HEK293T (cell line): Measurements from ENCODE around the gene PKIB.
"Not testable (repeated sequence)": the region's sequence is repeated elsewhere in the genome, so short reads cannot be mapped to it uniquely, and the experiment has no call there.

Source experiments
- CTCF ChIA-PET: fragments of 350-600 bp; formaldehyde crosslinking; extraction: SDS; loops from one replicate; lab custom pipeline; 2021; ENCODE audit warnings: antibody characterized with exemption, inconsistent platforms; lab: Yijun Ruan, JAX
- POLR2A ChIA-PET: fragments of 350-600 bp; formaldehyde crosslinking; extraction: SDS; loops from one replicate; lab custom pipeline; 2020; ENCODE audit warnings: antibody characterized with exemption, inconsistent platforms; lab: Yijun Ruan, JAX
- DNase-seq: peaks from one replicate; pipeline ENCODE4 v3.0.0; 2012; ENCODE audit warnings: mixed read lengths; ENCODE audit errors: extremely low spot score
- ARNT ChIP-seq: fragments of 450-650 bp; IDR thresholded peaks from 2 replicates; pipeline ENCODE4 v1.6.1; 2017; ENCODE audit warnings: mild to moderate bottlenecking
- BHLHE40 ChIP-seq: fragments of 450-650 bp; IDR thresholded peaks from 2 replicates; pipeline ENCODE4 v1.6.1; 2016; ENCODE audit warnings: mild to moderate bottlenecking, moderate library complexity, borderline replicate concordance
- CTBP1 ChIP-seq: fragments of 450-650 bp; IDR thresholded peaks from 2 replicates; pipeline ENCODE4 v1.6.1; 2016; ENCODE audit warnings: borderline replicate concordance
- ELF4 ChIP-seq: fragments of 450-650 bp; IDR thresholded peaks from 2 replicates; pipeline ENCODE4 v1.6.1; 2017; ENCODE audit warnings: antibody characterized with exemption
- FOXA1 ChIP-seq: fragments of 450-650 bp; IDR thresholded peaks from 2 replicates; pipeline ENCODE4 v1.6.1; 2016; ENCODE audit warnings: mild to moderate bottlenecking
- FOXK2 ChIP-seq: fragments of 450-650 bp; IDR thresholded peaks from 2 replicates; pipeline ENCODE4 v1.6.1; 2016; ENCODE audit warnings: mild to moderate bottlenecking
- FOXM1 ChIP-seq: fragments of 450-650 bp; IDR thresholded peaks from 2 replicates; pipeline ENCODE4 v1.6.1; 2017; ENCODE audit warnings: mild to moderate bottlenecking, borderline replicate concordance
- HDGF ChIP-seq: fragments of 450-650 bp; IDR thresholded peaks from 2 replicates; pipeline ENCODE4 v1.6.1; 2017; ENCODE audit warnings: antibody characterized with exemption, borderline replicate concordance
- L3MBTL2 ChIP-seq: fragments of 450-650 bp; conservative IDR thresholded peaks from 2 replicates; pipeline ENCODE4 v1.6.1; 2016; ENCODE audit warnings: mild to moderate bottlenecking
- LEF1 ChIP-seq: fragments of 450-650 bp; IDR thresholded peaks from 2 replicates; pipeline ENCODE4 v1.6.1; 2017; ENCODE audit warnings: mild to moderate bottlenecking, borderline replicate concordance
- NFRKB ChIP-seq: fragments of 450-650 bp; IDR thresholded peaks from 2 replicates; pipeline ENCODE4 v1.6.1; 2016; ENCODE audit warnings: mild to moderate bottlenecking, moderate library complexity
- SP1 ChIP-seq: fragments of 450-650 bp; IDR thresholded peaks from 2 replicates; pipeline ENCODE4 v1.6.1; 2017
- SUZ12 ChIP-seq: fragments of 450-650 bp; IDR thresholded peaks from 2 replicates; pipeline ENCODE4 v1.6.1; 2016; ENCODE audit warnings: mild to moderate bottlenecking
- TARDBP ChIP-seq: fragments of 450-650 bp; IDR thresholded peaks from 2 replicates; pipeline ENCODE4 v1.6.1; 2016
- ZNF384 ChIP-seq: fragments of 450-650 bp; IDR thresholded peaks from 2 replicates; pipeline ENCODE4 v1.6.1; 2016
- TF ChIP-seq, protein P1 (sequence below): fragments of 450-650 bp; IDR thresholded peaks from 2 replicates; pipeline ENCODE4 v1.6.1; 2016

Gene PKIB

DNA sequence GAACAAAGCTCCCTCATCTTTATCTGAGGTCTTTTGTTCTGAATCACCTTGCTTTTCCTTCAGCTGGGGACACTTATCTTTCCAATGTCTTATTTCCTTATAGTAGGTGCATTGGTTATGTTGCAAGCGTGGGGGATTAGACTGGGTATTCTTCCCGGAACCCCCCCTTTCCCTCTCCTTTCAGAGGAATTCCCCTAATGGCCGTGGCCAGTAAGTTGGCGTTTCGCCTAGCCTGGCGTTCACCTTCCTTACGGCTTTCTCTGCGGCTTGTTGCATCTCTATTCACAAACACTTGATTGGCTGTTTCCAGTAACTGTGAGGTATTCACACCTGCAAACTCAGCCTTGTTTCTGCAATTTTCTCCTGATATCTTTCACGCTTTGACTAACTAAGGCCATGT lies 136.5 kb downstream of the PKIB start:
- POLR2A ChIA-PET = no interaction called here
- TF ChIP-seq NFRKB (no peak), FOXM1 (no peak), FOXA1 (no peak), CTBP1 (no peak), ELF4 (no peak), ARNT (no peak)
- TF ChIP-seq, protein P1, sequence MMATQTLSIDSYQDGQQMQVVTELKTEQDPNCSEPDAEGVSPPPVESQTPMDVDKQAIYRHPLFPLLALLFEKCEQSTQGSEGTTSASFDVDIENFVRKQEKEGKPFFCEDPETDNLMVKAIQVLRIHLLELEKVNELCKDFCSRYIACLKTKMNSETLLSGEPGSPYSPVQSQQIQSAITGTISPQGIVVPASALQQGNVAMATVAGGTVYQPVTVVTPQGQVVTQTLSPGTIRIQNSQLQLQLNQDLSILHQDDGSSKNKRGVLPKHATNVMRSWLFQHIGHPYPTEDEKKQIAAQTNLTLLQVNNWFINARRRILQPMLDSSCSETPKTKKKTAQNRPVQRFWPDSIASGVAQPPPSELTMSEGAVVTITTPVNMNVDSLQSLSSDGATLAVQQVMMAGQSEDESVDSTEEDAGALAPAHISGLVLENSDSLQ = no peak
- no peak for DNase-seq

DNA sequence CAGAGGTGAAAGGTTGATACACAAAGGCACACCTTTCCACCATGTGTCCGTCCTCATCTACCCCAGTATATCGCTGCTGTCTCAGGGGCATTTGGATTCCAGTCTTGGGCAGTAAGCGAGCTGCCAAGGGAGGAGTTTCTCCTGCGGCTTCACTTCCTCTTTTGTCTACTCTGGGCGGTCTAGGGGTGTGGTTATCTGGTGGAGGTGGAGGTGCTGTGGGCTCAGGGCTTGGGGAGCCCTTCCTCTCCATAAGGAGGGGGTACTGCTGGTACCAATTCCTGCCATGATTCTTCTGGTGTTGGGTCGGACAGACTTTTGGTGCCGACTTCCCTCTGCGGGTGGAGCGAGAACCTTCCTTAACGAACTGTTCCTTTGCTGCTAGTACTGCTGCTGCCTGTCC lies 137.4 kb downstream of the PKIB start:
- no peak for TF ChIP-seq ZNF384
- TF ChIP-seq BHLHE40 = no peak
- no peak for TF ChIP-seq SP1
- TF ChIP-seq L3MBTL2 = no peak
- DNase-seq = no peak
- ChIA-PET CTCF (no interaction called here), POLR2A (no interaction called here)

More for the DNA sequence above, 136.5 kb downstream of the PKIB start:
- CTCF ChIA-PET = no interaction called here

DNA sequence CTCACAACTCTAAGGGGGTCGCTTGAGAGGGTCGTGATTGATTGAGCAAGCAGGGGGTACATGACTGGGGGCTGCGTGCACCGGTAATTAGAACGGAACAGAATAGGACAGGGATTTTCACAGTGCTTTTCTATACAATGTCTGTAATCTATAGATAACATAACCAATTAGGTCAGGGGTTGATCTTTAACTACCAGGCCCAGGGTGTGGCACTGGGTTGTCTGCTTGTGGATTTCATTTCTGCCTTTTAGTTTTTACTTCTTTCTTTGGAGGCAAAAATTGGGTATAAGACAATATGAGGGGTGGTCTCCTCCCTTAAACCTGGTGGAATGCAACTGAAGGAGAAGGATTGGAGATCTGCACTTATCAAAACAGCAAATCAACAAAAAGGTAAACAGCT lies 138.7 kb downstream of the PKIB start:
- DNase-seq, POLR2A ChIA-PET, CTCF ChIA-PET: not testable (repeated sequence)

DNA sequence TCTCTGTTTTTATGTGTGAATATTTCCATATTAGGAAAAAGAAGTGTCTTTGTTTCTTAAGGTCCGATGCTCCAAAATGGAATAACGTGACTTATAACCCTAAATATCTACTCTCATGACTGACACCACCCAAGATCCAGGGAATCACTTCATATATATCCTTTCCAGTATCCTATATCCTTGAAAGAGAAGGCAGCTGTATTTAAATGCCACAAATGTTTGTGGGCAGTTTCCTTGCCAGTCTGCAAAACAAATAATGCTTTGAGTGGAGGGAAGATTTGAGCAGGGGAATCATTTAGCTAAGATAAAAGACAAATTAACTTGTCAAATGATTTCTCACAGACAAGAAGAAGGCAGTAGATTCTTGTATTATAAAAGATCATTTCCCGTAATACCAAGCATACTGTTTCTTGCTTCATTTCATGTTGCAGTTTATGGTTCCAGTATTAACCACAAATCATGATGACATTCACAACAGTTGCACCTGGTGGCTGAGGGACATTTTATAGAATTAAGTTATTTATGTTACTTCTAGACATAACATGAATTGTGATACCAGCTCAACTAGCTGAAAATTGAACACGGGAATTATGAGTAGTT lies 139.3 kb downstream of the PKIB start:
- ChIA-PET POLR2A (no interaction called here), CTCF (interaction anchor here (1.0 kb wide), 1 partner anchor 40 kb away, joined by 3 read pairs; no protein-coding TSS in a partner anchor)
- no peak for DNase-seq
- TF ChIP-seq, protein P1 = no peak
- no peak for TF ChIP-seq TARDBP
- TF ChIP-seq L3MBTL2 = no peak
- TF ChIP-seq ELF4 = no peak
- TF ChIP-seq FOXM1 = no peak

DNA sequence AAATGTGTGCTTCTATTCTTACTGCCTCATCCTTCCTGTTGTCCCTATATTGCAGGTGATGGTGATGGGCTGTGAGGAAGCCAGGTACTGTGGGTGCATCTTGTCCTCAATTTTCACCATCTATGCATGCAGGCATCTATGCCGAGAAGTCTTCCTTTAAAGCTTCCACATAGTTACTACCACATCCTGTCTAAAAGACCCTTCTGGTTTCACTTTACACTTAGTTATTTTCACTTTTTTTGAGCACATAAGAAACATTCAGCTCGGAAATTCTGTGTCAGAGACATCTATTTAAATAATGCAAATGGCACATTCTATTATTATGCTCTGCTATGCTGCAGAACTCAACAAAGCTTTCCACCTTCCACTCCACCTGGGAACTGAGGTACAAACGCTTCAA lies 141.1 kb downstream of the PKIB start:
- ChIA-PET POLR2A (interaction anchor here (2.8 kb wide), 1 partner anchor 38 kb away, joined by 8 read pairs; the partner anchor contains the start of gene SMPDL3A), CTCF (no interaction called here)
- DNase-seq = no peak
- no peak for TF ChIP-seq FOXK2

DNA sequence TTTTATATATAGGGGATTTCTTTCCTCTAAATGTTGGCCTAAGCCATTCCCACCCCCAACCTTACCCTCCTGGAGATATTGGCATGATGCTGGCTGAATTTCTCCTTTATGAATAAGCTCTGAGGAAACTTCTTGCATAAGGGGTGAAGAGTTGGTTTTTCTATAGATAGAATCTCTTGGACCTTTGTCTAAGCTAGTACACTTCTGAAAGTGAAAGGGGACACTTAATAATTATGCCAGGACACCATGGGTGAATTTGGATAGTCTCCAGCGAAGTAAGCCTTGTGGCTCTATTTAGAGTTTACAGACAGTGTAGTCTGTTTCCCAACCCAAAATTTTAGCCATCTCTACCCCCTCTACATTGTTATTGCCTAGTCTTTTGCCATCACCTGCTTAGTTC lies 142.3 kb downstream of the PKIB start:
- TF ChIP-seq SP1 (no peak), SUZ12 (no peak), FOXM1 (no peak), TARDBP (no peak), CTBP1 (no peak), L3MBTL2 (no peak), FOXA1 (no peak), ZNF384 (no peak), BHLHE40 (no peak), ARNT (no peak), HDGF (no peak), FOXK2 (no peak), ELF4 (no peak), LEF1 (no peak), NFRKB (no peak)
- TF ChIP-seq, protein P1 = no peak

DNA sequence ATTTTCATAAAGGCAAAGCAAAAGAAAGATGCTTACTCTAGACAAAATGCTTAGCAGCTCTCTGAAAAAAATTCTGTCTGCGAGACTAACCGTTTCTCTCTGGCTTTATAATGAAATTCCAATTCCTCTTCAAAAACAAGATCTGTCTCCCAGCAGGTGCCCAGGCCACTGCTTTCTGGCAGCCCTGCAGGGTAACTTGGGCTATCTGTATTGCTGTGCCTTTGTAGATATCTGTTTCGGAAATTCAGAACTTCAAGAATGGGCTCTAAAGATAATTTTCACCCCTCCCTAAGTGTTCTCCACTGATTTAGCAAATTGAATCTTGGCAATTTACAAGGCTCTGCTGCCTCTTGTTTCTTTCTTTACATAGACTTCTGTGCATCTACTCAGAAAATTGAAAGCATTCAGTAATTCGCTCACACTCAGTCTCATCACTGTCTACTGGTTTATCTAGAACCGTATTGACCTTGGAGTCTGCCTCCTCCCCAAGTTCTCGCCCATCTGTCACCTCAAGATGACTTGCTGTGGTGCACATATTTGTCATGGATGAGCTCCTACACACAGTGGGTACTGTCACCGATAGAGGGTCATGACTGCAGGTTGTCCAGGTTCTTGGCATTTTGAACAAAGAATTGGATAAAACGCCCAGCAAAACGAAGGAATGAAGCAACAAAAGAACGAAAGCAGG lies 142.9 kb downstream of the PKIB start:
- ChIA-PET CTCF (no interaction called here), POLR2A (interaction anchor here (2.8 kb wide), 1 partner anchor 36 kb away, joined by 8 read pairs; the partner anchor contains the start of gene SMPDL3A)

More for the DNA sequence above, 142.3 kb downstream of the PKIB start:
- ChIA-PET POLR2A (interaction anchor here (2.8 kb wide), 1 partner anchor 37 kb away, joined by 8 read pairs; the partner anchor contains the start of gene SMPDL3A), CTCF (no interaction called here)
- no peak for DNase-seq

More for the DNA sequence above, 142.9 kb downstream of the PKIB start:
- TF ChIP-seq SUZ12 = no peak
- no peak for TF ChIP-seq ARNT
- DNase-seq = no peak
